A549 (cell line): ENCODE measurements around the gene QPCT. TPM values are rescaled to one million over a fixed set of nuclear protein-coding genes. Genes with fewer than 3 reads are reported as not detected.

ENCODE experiments used
- ATAC-seq, 2 experiments: fragments of 200-7000 bp in 1 of 2; fragments of >200 bp in 1 of 2; cut with Nextera tagmentation in 1 of 2; cut with Tn5 transposase in 1 of 2; 3 replicates each; pipeline versions ENCODE4 v1.8.0 to v1.9.1; 2018 to 2020; ENCODE audit warnings: mild to moderate bottlenecking in 1 of 2, moderate library complexity in 1 of 2
- CTCF ChIA-PET: fragments of 300-600 bp; sonication (Branson Sonifier 250); formaldehyde crosslinking; extraction: SDS; loops from one replicate; lab custom pipeline; 2021; ENCODE audit warnings: antibody characterized with exemption, inconsistent platforms; lab: Yijun Ruan, JAX
- POLR2A ChIA-PET: fragments of 350-600 bp; formaldehyde crosslinking; extraction: SDS; loops from one replicate; lab custom pipeline; 2021; ENCODE audit warnings: antibody characterized with exemption, inconsistent platforms; lab: Yijun Ruan, JAX
- DNase-seq, 2 experiments: peaks; one replicate each; pipeline versions ENCODE4 v3.0.0 to v3.0.0-alpha.2; 2011 to 2016; ENCODE audit warnings: low read depth in 1 of 2, low spot score in 1 of 2
- FAIRE-seq: peaks from 2 replicates; lab custom pipeline; 2011; peaks lifted over from hg19 to GRCh38; lab: Jason Lieb, UNC
- H3K27ac ChIP-seq, 2 experiments: fragments of >200 bp; sonication (Bioruptor Twin); formaldehyde crosslinking; 3 replicates each; pipeline ENCODE4 v1.5.1; 2016 to 2017
- H3K4me1 ChIP-seq: fragments of >200 bp; sonication (Bioruptor Twin); formaldehyde crosslinking; 3 replicates; pipeline ENCODE4 v1.6.1; 2016
- H3K4me2 ChIP-seq: fragments of >200 bp; sonication (Bioruptor Twin); formaldehyde crosslinking; 3 replicates; pipeline ENCODE4 v1.6.1; 2016
- H3K4me3 ChIP-seq: fragments of >200 bp; sonication (Bioruptor Twin); formaldehyde crosslinking; 3 replicates; pipeline ENCODE4 v1.5.1; 2016
- H3K9me3 ChIP-seq: fragments of >200 bp; sonication (Bioruptor Twin); formaldehyde crosslinking; 3 replicates; pipeline ENCODE4 v1.6.1; 2016
- BCL3 ChIP-seq: fragments of >200 bp; sonication (Bioruptor Twin); formaldehyde crosslinking; IDR thresholded peaks from 3 replicates; pipeline ENCODE4 v1.6.1; 2016
- EHMT2 ChIP-seq: fragments of 200-600 bp; sonication (generic); IDR thresholded peaks from 2 replicates; pipeline ENCODE4 v1.6.1; 2016; ENCODE audit warnings: antibody characterized with exemption, low read depth, mild to moderate bottlenecking, moderate library complexity
- EP300 ChIP-seq, 2 experiments: fragments of >200 bp; sonication (Bioruptor Twin); formaldehyde crosslinking; IDR thresholded peaks; 2 replicates in 1 of 2; 3 replicates in 1 of 2; pipeline ENCODE4 v1.6.1; 2016 to 2017
- FOSL2 ChIP-seq, 2 experiments: fragments of 450-650 bp in 1 of 2; fragments of >200 bp in 1 of 2; sonication (Bioruptor Twin) in 1 of 2; formaldehyde crosslinking; IDR thresholded peaks; 2 replicates each; pipeline versions ENCODE4 v1.5.0 to v1.6.1; 2016 to 2020; ENCODE audit warnings: mild to moderate bottlenecking in 1 of 2, moderate library complexity in 1 of 2
- GATA3 ChIP-seq: IDR thresholded peaks from 2 replicates; pipeline ENCODE4 v1.6.1; 2012; ENCODE audit warnings: borderline replicate concordance
- HEYL ChIP-seq: fragments of 250-450 bp; sonication (Bioruptor Pico); IDR thresholded peaks from 2 replicates; pipeline ENCODE4 v1.8.0; 2021; ENCODE audit warnings: mild to moderate bottlenecking, moderate library complexity
- HOXA7 ChIP-seq: fragments of 250-450 bp; sonication (Bioruptor Pico); IDR thresholded peaks from 2 replicates; pipeline ENCODE4 v1.5.0; 2020; ENCODE audit warnings: mild to moderate bottlenecking, moderate library complexity
- HOXB5 ChIP-seq: fragments of 250-450 bp; sonication (Bioruptor Pico); IDR thresholded peaks from 2 replicates; pipeline ENCODE4 v1.5.0; 2020; ENCODE audit warnings: mild to moderate bottlenecking, moderate library complexity
- JUN ChIP-seq, 2 experiments: fragments of >200 bp; sonication (Bioruptor Twin); formaldehyde crosslinking; IDR thresholded peaks; 2 replicates in 1 of 2; 3 replicates in 1 of 2; pipeline ENCODE4 v1.6.1; 2016 to 2017
- MAFK ChIP-seq: fragments of 450-650 bp; IDR thresholded peaks from 2 replicates; pipeline ENCODE4 v1.6.1; 2014; ENCODE audit not compliant: partially characterized antibody
- MAZ ChIP-seq: fragments of 150-350 bp; IDR thresholded peaks from 2 replicates; pipeline ENCODE4 v1.6.1; 2014; ENCODE audit warnings: antibody characterized with exemption, low read depth, low read length, borderline replicate concordance
- MYC ChIP-seq: IDR thresholded peaks from 2 replicates; pipeline ENCODE4 v1.6.1; 2012; ENCODE audit warnings: mild to moderate bottlenecking, inconsistent platforms, low read length, improper control_type of control experiment, borderline replicate concordance
- NFE2L2 ChIP-seq: fragments of 150-350 bp; conservative IDR thresholded peaks from 2 replicates; pipeline ENCODE4 v1.6.1; 2014; ENCODE audit warnings: low read length
- PHF8 ChIP-seq: fragments of 200-600 bp; sonication (generic); IDR thresholded peaks from 2 replicates; pipeline ENCODE4 v1.6.1; 2016; ENCODE audit warnings: low read depth, mild to moderate bottlenecking, antibody characterized with exemption, moderate library complexity, borderline replicate concordance
- POLR2A ChIP-seq: IDR thresholded peaks from 2 replicates; pipeline ENCODE4 v1.6.1; 2012; ENCODE audit warnings: mild to moderate bottlenecking, low read length
- RCOR1 ChIP-seq: fragments of 150-350 bp; IDR thresholded peaks from 2 replicates; pipeline ENCODE4 v1.6.1; 2014; ENCODE audit warnings: antibody characterized with exemption, low read length, low read depth
- ZFP36 ChIP-seq: fragments of 450-650 bp; IDR thresholded peaks from 2 replicates; pipeline ENCODE4 v1.6.1; 2014; ENCODE audit warnings: borderline replicate concordance; ENCODE audit not compliant: partially characterized antibody
- WGBS: methylation state at CpG from one replicate; pipeline ENCODE4 v1.1.6; 2017; ENCODE audit errors: missing lambda C conversion rate; 5-methylcytosine and 5-hydroxymethylcytosine counted together
- polyA plus RNA-seq, 4 experiments: library from polyadenylated mRNA; depleted of rRNA in 3 of 4; stranded (reverse); fragments of >200 nt; fragmentation: RNase III in 1 of 4; extraction: RNeasy Plus Mini Kit Qiagen cat#74134 plus additional on column Dnase treatment in 1 of 4; gene quantifications; 2 replicates in 3 of 4; 3 replicates in 1 of 4; pipeline ENCODE4 v1.2.3, GENCODE V29; 2011 to 2017
- TF ChIP-seq, protein P1 (sequence below): IDR thresholded peaks from 2 replicates; pipeline ENCODE4 v1.6.1; 2012
- TF ChIP-seq, protein P2 (sequence below): fragments of 200-600 bp; sonication (generic); IDR thresholded peaks from 2 replicates; pipeline ENCODE4 v1.6.1; 2016; ENCODE audit warnings: antibody characterized with exemption, mild to moderate bottlenecking, moderate library complexity

The QPCT gene
- polyA plus RNA-seq, 2 of the 4 experiments (the other 2 are of a cell fraction), result 20.0 to 42.7 TPM

GRCh38 chr2:37337620-37338280, 6.7 kb upstream of the QPCT start:
- TF ChIP-seq RCOR1 (no peak), NFE2L2 (no peak), HOXB5 (no peak), HOXA7 (no peak), GATA3 (no peak), MAZ (no peak), EP300 (IDR thresholded peaks at IDR 0.05) (no peak), PHF8 (no peak), HEYL (CRISPR knock-in tag) (no peak), JUN (IDR thresholded peaks at IDR 0.05) (no peak), POLR2A (no peak), EHMT2 (no peak), ZFP36 (no peak)
- TF ChIP-seq, protein P1, sequence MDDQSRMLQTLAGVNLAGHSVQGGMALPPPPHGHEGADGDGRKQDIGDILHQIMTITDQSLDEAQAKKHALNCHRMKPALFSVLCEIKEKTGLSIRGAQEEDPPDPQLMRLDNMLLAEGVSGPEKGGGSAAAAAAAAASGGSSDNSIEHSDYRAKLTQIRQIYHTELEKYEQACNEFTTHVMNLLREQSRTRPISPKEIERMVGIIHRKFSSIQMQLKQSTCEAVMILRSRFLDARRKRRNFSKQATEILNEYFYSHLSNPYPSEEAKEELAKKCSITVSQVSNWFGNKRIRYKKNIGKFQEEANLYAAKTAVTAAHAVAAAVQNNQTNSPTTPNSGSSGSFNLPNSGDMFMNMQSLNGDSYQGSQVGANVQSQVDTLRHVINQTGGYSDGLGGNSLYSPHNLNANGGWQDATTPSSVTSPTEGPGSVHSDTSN, result no peak
- TF ChIP-seq, all 56 proteins: peak for 0
- Histone ChIP-seq H3K27ac (no peak overlapping the region), H3K4me1 (no peaks in the 10 kb centered on the region), H3K4me3 (no peak overlapping the region), H3K4me2 (no peak overlapping the region), H3K9me3 (no peaks in the 10 kb centered on the region)
- 74% methylated on average over 7 of the region's 7 CpGs for WGBS
- CTCF ChIA-PET, result interaction anchor here (0.5 to 2.0 kb wide), 2 partner anchors 41 to 540 kb away, joined by 3 to 6 read pairs; no protein-coding TSS in a partner anchor
- ATAC-seq, result no peak
- no peak for FAIRE-seq
- no peak for DNase-seq
- POLR2A ChIA-PET, result no interaction called here

- 83% methylated on average over 4 of the region's 4 CpGs for WGBS
- TF ChIP-seq, protein P2, sequence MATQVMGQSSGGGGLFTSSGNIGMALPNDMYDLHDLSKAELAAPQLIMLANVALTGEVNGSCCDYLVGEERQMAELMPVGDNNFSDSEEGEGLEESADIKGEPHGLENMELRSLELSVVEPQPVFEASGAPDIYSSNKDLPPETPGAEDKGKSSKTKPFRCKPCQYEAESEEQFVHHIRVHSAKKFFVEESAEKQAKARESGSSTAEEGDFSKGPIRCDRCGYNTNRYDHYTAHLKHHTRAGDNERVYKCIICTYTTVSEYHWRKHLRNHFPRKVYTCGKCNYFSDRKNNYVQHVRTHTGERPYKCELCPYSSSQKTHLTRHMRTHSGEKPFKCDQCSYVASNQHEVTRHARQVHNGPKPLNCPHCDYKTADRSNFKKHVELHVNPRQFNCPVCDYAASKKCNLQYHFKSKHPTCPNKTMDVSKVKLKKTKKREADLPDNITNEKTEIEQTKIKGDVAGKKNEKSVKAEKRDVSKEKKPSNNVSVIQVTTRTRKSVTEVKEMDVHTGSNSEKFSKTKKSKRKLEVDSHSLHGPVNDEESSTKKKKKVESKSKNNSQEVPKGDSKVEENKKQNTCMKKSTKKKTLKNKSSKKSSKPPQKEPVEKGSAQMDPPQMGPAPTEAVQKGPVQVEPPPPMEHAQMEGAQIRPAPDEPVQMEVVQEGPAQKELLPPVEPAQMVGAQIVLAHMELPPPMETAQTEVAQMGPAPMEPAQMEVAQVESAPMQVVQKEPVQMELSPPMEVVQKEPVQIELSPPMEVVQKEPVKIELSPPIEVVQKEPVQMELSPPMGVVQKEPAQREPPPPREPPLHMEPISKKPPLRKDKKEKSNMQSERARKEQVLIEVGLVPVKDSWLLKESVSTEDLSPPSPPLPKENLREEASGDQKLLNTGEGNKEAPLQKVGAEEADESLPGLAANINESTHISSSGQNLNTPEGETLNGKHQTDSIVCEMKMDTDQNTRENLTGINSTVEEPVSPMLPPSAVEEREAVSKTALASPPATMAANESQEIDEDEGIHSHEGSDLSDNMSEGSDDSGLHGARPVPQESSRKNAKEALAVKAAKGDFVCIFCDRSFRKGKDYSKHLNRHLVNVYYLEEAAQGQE, result no peak
- TF ChIP-seq MYC (no peak), BCL3 (no peak), MAFK (no peak), FOSL2 (IDR thresholded peaks at IDR 0.05) (no peak), FOSL2 (CRISPR knock-in tag; IDR thresholded peaks at IDR 0.05) (no peak)
- ChIA-PET CTCF (interaction anchor here (1.3 to 2.0 kb wide), 2 partner anchors 14 to 539 kb away, joined by 3 to 6 read pairs; partner anchors contain the start of gene PRKD3), POLR2A (no interaction called here)
- Histone ChIP-seq H3K4me1 (peaks cover 8% of the 10 kb centered on the region), H3K4me2 (no peak overlapping the region), H3K27ac (no peak overlapping the region), H3K4me3 (no peak overlapping the region), H3K9me3 (no peaks in the 10 kb centered on the region)
- ATAC-seq, result no peak
- no peak for FAIRE-seq
- DNase-seq, result no peak
Measured at GRCh38 chr2:37338933-37339332, 5.5 kb upstream of the QPCT start.
